Colonic mucosa (tissue), 4 donors: Measurements from ENCODE around the gene RADIL. TPM values are rescaled to one million over a fixed set of nuclear protein-coding genes. Genes with fewer than 3 reads are reported as not detected.

Experiments used
- DNase-seq: peaks from one replicate; pipeline ENCODE4 v3.0.0-alpha.2; 2020
- H3K27ac ChIP-seq: fragments of 200-600 bp; one replicate; pipeline ENCODE4 v1.8.0; 2021
- H3K27me3 ChIP-seq: fragments of 200-600 bp; one replicate; pipeline ENCODE4 v1.8.0; 2021
- H3K36me3 ChIP-seq: fragments of 200-600 bp; one replicate; pipeline ENCODE4 v1.8.0; 2021
- H3K4me1 ChIP-seq: fragments of 200-600 bp; one replicate; pipeline ENCODE4 v1.8.0; 2021; ENCODE audit warnings: mild to moderate bottlenecking
- H3K4me3 ChIP-seq: fragments of 200-600 bp; one replicate; pipeline ENCODE4 v1.8.0; 2021
- H3K9ac ChIP-seq, 2 donors: one replicate each; pipeline ENCODE4 v1.7.0; 2013; ENCODE audit warnings: control low read depth in 2 of 2, low read depth in 2 of 2, low read length in 2 of 2
- H3K9me3 ChIP-seq: fragments of 200-600 bp; one replicate; pipeline ENCODE4 v1.8.0; 2021
- intact Hi-C: fragments of 100-400 bp; cut with DNase I; formaldehyde crosslinking; loops from one replicate; pipeline ENCODE4 v1.14.1; 2022
- total RNA-seq, 2 donors: library from RNA; stranded (reverse); fragmentation: NEBNext Ultra II Directional in 1 of 2; extraction: Animal tissue kit (Norgen Biotek cat#: 25700) in 1 of 2; gene quantifications; one replicate each; pipeline ENCODE4 v1.2.1, GENCODE V29; 2021
- TF ChIP-seq, protein P1 (sequence below): fragments of 200-600 bp; IDR thresholded peaks from one replicate; pipeline ENCODE4 v1.8.0; 2022; ENCODE audit warnings: antibody characterized with exemption, mild to moderate bottlenecking
- donor health status: healthy.
- donor health status: DM: no; HTN: no; CAD: no.
- donor health status: DM: no; HTN: no; CAD: no.

Gene RADIL
- total RNA-seq, 2 donors from 2014 or later = 0.54 to 1.9 TPM

DNA sequence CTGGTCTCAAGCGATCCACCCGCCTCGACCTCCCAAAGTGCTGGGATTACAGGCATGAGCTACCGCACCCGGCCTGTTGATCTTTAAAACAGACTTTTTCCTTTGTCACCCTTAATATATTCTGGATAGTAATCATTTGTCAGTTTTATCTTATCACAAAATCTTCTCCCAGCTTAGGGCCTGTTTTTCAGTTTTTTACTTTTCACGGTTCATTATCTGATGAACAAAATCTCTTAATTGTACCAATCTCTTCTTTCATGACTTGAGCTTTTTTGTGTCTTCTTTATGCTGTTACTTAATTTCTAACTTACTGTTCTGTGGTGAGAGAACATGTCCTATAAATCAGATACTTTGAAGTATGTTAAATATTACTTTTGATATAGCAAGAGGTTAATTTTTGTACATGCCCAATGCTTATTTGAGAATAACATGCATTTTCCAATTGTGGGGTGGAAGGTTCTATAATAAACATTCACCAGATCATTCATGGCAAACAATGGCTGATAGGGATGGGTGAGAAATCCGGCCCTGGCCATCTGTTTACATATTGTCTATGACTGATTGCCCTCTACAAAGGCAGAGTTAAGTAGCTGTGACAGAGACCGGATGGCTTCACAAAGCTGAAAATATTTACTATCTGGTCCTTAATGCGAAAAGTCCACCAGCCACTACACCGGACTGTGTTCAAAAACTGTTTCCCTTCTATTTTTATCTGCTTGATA lies 27.0 kb downstream of the RADIL start:
- intact Hi-C loops = no loop called here
- H3K27ac ChIP-seq = no peak overlapping the region
- H3K4me1 ChIP-seq = no peaks in the 10 kb centered on the region
- no peaks in the 10 kb centered on the region for H3K27me3 ChIP-seq
- TF ChIP-seq, protein P1, sequence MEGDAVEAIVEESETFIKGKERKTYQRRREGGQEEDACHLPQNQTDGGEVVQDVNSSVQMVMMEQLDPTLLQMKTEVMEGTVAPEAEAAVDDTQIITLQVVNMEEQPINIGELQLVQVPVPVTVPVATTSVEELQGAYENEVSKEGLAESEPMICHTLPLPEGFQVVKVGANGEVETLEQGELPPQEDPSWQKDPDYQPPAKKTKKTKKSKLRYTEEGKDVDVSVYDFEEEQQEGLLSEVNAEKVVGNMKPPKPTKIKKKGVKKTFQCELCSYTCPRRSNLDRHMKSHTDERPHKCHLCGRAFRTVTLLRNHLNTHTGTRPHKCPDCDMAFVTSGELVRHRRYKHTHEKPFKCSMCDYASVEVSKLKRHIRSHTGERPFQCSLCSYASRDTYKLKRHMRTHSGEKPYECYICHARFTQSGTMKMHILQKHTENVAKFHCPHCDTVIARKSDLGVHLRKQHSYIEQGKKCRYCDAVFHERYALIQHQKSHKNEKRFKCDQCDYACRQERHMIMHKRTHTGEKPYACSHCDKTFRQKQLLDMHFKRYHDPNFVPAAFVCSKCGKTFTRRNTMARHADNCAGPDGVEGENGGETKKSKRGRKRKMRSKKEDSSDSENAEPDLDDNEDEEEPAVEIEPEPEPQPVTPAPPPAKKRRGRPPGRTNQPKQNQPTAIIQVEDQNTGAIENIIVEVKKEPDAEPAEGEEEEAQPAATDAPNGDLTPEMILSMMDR = no peak
- H3K36me3 ChIP-seq = no peaks in the 10 kb centered on the region
- no peak overlapping the region for H3K9ac ChIP-seq
- no peaks in the 10 kb centered on the region for H3K9me3 ChIP-seq
- no peak for DNase-seq
- no peak overlapping the region for H3K4me3 ChIP-seq

DNA sequence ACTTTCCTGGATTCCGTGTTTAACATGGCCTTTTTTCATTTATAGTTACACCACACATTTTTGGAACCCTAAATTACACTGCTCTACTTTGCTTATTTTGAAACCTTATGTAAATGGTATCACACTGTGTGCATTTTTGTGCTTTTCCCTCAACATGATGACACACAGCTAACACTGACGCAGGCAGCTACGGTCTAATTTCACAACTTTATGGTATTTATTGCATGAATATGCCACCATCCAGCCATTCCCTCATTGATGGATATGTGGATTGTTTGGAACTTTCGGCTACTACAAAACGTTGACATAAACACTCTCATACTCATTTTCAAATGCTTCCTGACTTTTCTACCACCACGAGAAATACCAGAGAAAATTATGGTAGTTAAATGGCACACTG lies 28.6 kb downstream of the RADIL start:
- Histone ChIP-seq H3K4me1 (no peaks in the 10 kb centered on the region), H3K36me3 (no peaks in the 10 kb centered on the region), H3K9ac (no peak overlapping the region), H3K9me3 (no peaks in the 10 kb centered on the region), H3K27ac (no peak overlapping the region), H3K4me3 (no peak overlapping the region), H3K27me3 (no peaks in the 10 kb centered on the region)
- intact Hi-C loops = no loop called here
- TF ChIP-seq, protein P1 = no peak
- DNase-seq = no peak

DNA sequence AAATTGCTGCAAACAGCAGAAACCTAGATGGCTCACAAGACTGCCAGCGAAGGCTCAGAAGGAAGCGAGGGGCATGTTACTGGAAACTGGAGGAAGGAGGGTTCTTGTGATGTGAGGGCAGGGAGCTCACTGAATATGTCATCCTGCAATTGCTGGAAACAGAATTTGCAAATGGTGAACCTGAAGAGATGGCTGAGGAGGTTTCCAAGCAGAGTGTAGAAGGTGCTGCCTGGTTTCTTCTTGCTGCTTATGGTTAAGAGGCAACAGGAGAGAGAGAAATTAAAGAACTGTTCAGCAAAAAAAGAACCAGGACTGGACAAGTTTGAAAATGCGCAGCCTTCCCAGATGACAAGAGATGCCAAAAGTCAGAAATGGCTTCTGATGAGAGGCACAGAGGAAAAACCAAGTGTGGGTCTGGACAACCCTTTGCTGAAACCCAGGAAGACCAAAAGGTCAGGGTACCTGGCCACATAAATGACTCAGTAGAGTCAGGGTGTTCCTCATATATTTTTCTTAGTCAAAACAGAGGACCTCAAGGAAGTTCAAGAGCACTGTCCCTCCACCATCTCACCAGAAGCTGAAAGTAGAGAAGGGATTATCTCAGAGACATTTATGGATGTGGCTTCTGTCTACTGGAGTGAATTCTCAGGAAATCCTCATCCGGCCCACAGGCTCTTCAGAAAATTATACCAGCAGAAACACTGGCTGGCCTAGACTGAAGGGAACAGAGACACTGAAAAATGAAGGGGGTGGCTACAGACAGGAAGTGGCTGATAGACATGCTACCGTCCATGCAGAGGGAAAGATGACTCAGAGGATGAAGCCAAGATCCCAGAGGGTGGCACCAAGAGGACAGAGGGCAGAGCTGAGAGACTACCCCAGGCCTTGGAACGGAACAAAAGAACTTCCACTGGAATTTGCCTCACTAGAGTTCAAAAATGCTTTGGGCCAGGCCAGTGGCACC lies 31.8 kb downstream of the RADIL start:
- DNase-seq = no peak
- Histone ChIP-seq H3K9me3 (no peaks in the 10 kb centered on the region), H3K27ac (no peak overlapping the region), H3K27me3 (no peaks in the 10 kb centered on the region), H3K4me1 (no peaks in the 10 kb centered on the region), H3K36me3 (no peaks in the 10 kb centered on the region), H3K4me3 (no peak overlapping the region), H3K9ac (no peak overlapping the region)
- intact Hi-C loops = no loop called here
- TF ChIP-seq, protein P1 = no peak

DNA sequence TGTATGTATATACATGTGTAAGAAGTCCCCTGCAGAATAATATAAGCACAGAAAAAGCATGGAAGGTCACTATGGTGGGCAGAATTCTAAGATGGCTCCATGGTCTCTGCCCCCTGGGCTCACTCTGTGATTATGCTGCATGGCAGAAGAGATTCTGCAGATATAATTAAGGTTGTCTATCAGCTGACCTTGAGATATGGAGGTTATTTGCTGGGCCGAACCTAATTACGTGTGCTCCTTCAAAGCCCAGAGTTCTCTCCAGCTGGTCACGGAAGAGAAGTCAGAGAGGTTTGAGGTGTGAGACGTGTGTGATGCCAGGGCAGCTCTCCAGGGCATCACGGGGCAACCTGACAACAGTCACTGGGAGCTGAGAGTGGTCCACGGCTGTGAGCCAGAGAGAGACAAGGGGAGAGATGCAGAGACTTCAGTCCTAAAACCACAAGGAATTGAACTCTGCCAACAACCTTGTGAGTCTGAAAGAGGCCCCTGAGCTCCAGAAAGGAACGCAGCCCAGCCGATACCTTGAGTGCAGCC lies 33.2 kb downstream of the RADIL start:
- no peak overlapping the region for H3K4me3 ChIP-seq
- intact Hi-C loops = no loop called here
- no peak overlapping the region for H3K9ac ChIP-seq
- DNase-seq = no peak
- H3K27me3 ChIP-seq = no peaks in the 10 kb centered on the region
- no peaks in the 10 kb centered on the region for H3K4me1 ChIP-seq
- H3K9me3 ChIP-seq = no peaks in the 10 kb centered on the region
- H3K27ac ChIP-seq = no peak overlapping the region
- TF ChIP-seq, protein P1 = no peak
- no peaks in the 10 kb centered on the region for H3K36me3 ChIP-seq

DNA sequence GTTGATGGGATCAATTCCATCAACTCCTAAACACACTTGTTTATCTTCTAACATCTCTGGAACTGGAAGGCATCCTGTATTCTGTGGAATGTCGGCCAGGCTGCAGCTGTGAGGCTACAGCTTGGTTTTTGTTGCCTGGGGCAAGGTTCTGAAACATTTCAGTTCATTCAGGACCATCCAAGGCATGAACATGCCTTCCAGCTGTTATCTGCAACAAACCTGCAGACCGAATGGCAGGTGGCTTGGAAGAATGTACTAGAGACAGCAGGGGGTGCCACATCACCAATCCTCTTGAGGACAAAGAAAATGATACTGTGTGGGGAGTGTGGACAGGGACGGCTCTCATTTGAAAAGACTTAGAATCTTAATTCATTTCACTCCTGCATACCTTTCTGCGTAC lies 34.1 kb downstream of the RADIL start:
- TF ChIP-seq, protein P1 = no peak
- H3K9me3 ChIP-seq = no peaks in the 10 kb centered on the region
- H3K4me1 ChIP-seq = no peaks in the 10 kb centered on the region
- no peaks in the 10 kb centered on the region for H3K27me3 ChIP-seq
- H3K9ac ChIP-seq = no peak overlapping the region
- no peak overlapping the region for H3K27ac ChIP-seq
- H3K36me3 ChIP-seq = no peaks in the 10 kb centered on the region
- DNase-seq = no peak
- intact Hi-C loops = no loop called here
- H3K4me3 ChIP-seq = no peak overlapping the region
